Mesodermal cell (in vitro differentiated cells): Measurements from ENCODE around the gene CAPN11.

Experiments
- H3K27ac ChIP-seq: 2 replicates; pipeline ENCODE4 v1.7.0; 2013; ENCODE audit warnings: mild to moderate bottlenecking, low read depth, low read length, moderate library complexity; ENCODE audit not compliant: severe bottlenecking
- H3K36me3 ChIP-seq: 2 replicates; pipeline ENCODE4 v1.7.1; 2013; ENCODE audit warnings: mild to moderate bottlenecking, low read length, moderate library complexity; ENCODE audit not compliant: control insufficient read depth, insufficient read depth
- H3K4me1 ChIP-seq: one replicate; pipeline ENCODE4 v1.7.1; 2013; ENCODE audit warnings: mild to moderate bottlenecking, low read length; ENCODE audit not compliant: insufficient read depth, control insufficient read depth, poor library complexity, severe bottlenecking
- H3K4me3 ChIP-seq: 2 replicates; pipeline ENCODE4 v1.7.0; 2013; ENCODE audit warnings: low read length, control low read depth, mild to moderate bottlenecking; ENCODE audit not compliant: insufficient read depth, poor library complexity, severe bottlenecking; ENCODE audit errors: extremely low read depth
- H3K9me3 ChIP-seq: 2 replicates; pipeline ENCODE4 v1.7.1; 2013; ENCODE audit warnings: mild to moderate bottlenecking, low read length, moderate library complexity; ENCODE audit not compliant: control insufficient read depth
- WGBS, 2 experiments: methylation state at CpG; one replicate each; pipeline ENCODE4 v1.1.5; 2013; ENCODE audit warnings: missing lambda C conversion rate in 2 of 2; ENCODE audit not compliant: insufficient coverage in 2 of 2; 5-methylcytosine and 5-hydroxymethylcytosine counted together

The CAPN11 gene

GRCh38 chr6:44214307-44214706 is 55.7 kb downstream of the CAPN11 start:
- WGBS, 2 experiments: 90 to 93% methylated on average over 5 to 6 of the region's 6 CpGs
- no peaks in the 10 kb centered on the region for H3K9me3 ChIP-seq
- H3K36me3 ChIP-seq: no peaks in the 10 kb centered on the region
- peaks cover 23% of the 10 kb centered on the region for H3K4me1 ChIP-seq
- no peak overlapping the region for H3K4me3 ChIP-seq
- no peak overlapping the region for H3K27ac ChIP-seq

- no peak within 1 kb of the TSS for H3K4me3 ChIP-seq
- H3K36me3 ChIP-seq: no peaks in the 10 kb centered on the region
- 25 to 33% methylated on average over 4 of the region's 7 CpGs for WGBS, 2 experiments
- H3K4me1 ChIP-seq: peaks cover 23% of the 10 kb centered on the region
- H3K27ac ChIP-seq: no peak within 1 kb of the TSS
- H3K9me3 ChIP-seq: no peaks in the 10 kb centered on the region
These were observed 58.2 kb downstream of the CAPN11 start, which contains the start of gene MYMX for GRCh38 chr6:44216677-44217331. Gene MYMX, plus strand, starts transcription at chr6:44216926. Its CDS starts 546 bp downstream, at chr6:44217472.

- Histone ChIP-seq H3K4me1 (peaks cover 28% of the 10 kb centered on the region), H3K4me3 (no peak overlapping the region), H3K9me3 (no peaks in the 10 kb centered on the region), H3K36me3 (no peaks in the 10 kb centered on the region), H3K27ac (no peak overlapping the region)
- 53 to 60% methylated on average over 14 of the region's 16 CpGs for WGBS, 2 experiments
These were observed 58.9 kb downstream of the CAPN11 start for GRCh38 chr6:44217332-44218143.

- Histone ChIP-seq H3K36me3 (no peaks in the 10 kb centered on the region), H3K27ac (no peak overlapping the region), H3K9me3 (no peaks in the 10 kb centered on the region), H3K4me3 (peak overlapping the region; percentile 44), H3K4me1 (peaks cover 34% of the 10 kb centered on the region)
- 1% methylated on average over 26 to 28 of the region's 45 CpGs for WGBS, 2 experiments
These were observed 60.6 kb downstream of the CAPN11 start for GRCh38 chr6:44219053-44219814.

- Histone ChIP-seq H3K4me1 (peaks cover 40% of the 10 kb centered on the region), H3K4me3 (peak overlapping the region; percentile 44), H3K27ac (no peak overlapping the region), H3K36me3 (no peaks in the 10 kb centered on the region), H3K9me3 (no peaks in the 10 kb centered on the region)
- 43 to 93% methylated on average over 7 to 15 of the region's 28 CpGs for WGBS, 2 experiments
These were observed 61.5 kb downstream of the CAPN11 start for GRCh38 chr6:44219815-44220784.

GRCh38 chr6:44220913-44221290 is 62.3 kb downstream of the CAPN11 start:
- Histone ChIP-seq H3K4me1 (peaks cover 40% of the 10 kb centered on the region), H3K27ac (no peak overlapping the region), H3K9me3 (no peaks in the 10 kb centered on the region), H3K36me3 (no peaks in the 10 kb centered on the region), H3K4me3 (no peak overlapping the region)
- WGBS, 2 experiments: 94 to 100% methylated on average over 3 to 4 of the region's 4 CpGs

GRCh38 chr6:44221291-44221960 is 62.8 kb downstream of the CAPN11 start:
- Histone ChIP-seq H3K4me3 (no peak overlapping the region), H3K27ac (no peak overlapping the region)
- no CpG with 5 or more reads among the region's 4 CpGs for WGBS, 2 experiments

GRCh38 chr6:44221961-44222335 is 63.3 kb downstream of the CAPN11 start:
- H3K9me3 ChIP-seq: no peaks in the 10 kb centered on the region
- WGBS, 2 experiments: 60% methylated on average over 1 of the region's 2 CpGs; no CpG with 5 or more reads in 1 of the 2 experiments
- H3K4me1 ChIP-seq: peaks cover 45% of the 10 kb centered on the region
- H3K27ac ChIP-seq: no peak overlapping the region
- H3K4me3 ChIP-seq: no peak overlapping the region
- H3K36me3 ChIP-seq: no peaks in the 10 kb centered on the region

More at GRCh38 chr6:44221291-44221960, 62.8 kb downstream of the CAPN11 start:
- H3K4me1 ChIP-seq: peaks cover 45% of the 10 kb centered on the region
- H3K9me3 ChIP-seq: no peaks in the 10 kb centered on the region
- H3K36me3 ChIP-seq: no peaks in the 10 kb centered on the region

GRCh38 chr6:44222486-44223318 is 64.1 kb downstream of the CAPN11 start:
- peak overlapping the region; percentile 44 for H3K4me3 ChIP-seq
- no peaks in the 10 kb centered on the region for H3K36me3 ChIP-seq
- no peaks in the 10 kb centered on the region for H3K9me3 ChIP-seq
- peaks cover 38% of the 10 kb centered on the region for H3K4me1 ChIP-seq
- H3K27ac ChIP-seq: no peak overlapping the region
- WGBS, 2 experiments: 4 to 7% methylated on average over 9 to 20 of the region's 26 CpGs
